ENCODE data around the gene RASGRF2.

GRCh38 chr5:81268521-81269196, 308.5 kb downstream of the RASGRF2 start:
- TF ChIP-seq CTCF (IDR thresholded peaks at IDR 0.05 in 8 of 11, conservative IDR thresholded peaks at IDR 0.05 in 3 of 11): no peak
- TF ChIP-seq POLR2A (IDR thresholded peaks at IDR 0.05): no peak
- TF ChIP-seq POLR2AphosphoS5 (IDR thresholded peaks at IDR 0.05): no peak

Measured in spleen (tissue), 7 donors.